DND-41 (cell line): ENCODE results near the gene EAPP.
"Not testable (repeated sequence)": the region's sequence is repeated elsewhere in the genome, so short reads cannot be mapped to it uniquely, and the experiment has no call there.

Experiments used
- ATAC-seq: fragments of 200-7000 bp; cut with Tn5 transposase; 3 replicates; pipeline ENCODE4 v1.9.1; 2021; ENCODE audit warnings: low read depth; ENCODE audit not compliant: insufficient read depth
- DNase-seq: peaks from one replicate; pipeline ENCODE4 v3.0.0-alpha.2; 2020
- H2AFZ ChIP-seq: 2 replicates; pipeline ENCODE4 v1.6.0; 2012; ENCODE audit warnings: low read depth, low read length
- H3K27ac ChIP-seq: 2 replicates; pipeline ENCODE4 v1.5.1; 2012; ENCODE audit warnings: low read length, inconsistent platforms
- H3K27me3 ChIP-seq: fragments of 200-600 bp; sonication (generic); 2 replicates; pipeline ENCODE4 v1.6.0; 2012; ENCODE audit warnings: low read length, mild to moderate bottlenecking, inconsistent platforms; ENCODE audit not compliant: insufficient read depth, poor library complexity
- H3K36me3 ChIP-seq: 2 replicates; pipeline ENCODE4 v1.5.1; 2012; ENCODE audit warnings: low read length, inconsistent platforms; ENCODE audit not compliant: insufficient read depth
- H3K4me1 ChIP-seq: 2 replicates; pipeline ENCODE4 v1.5.1; 2012; ENCODE audit warnings: mild to moderate bottlenecking, low read length; ENCODE audit not compliant: insufficient read depth
- H3K4me2 ChIP-seq: 2 replicates; pipeline ENCODE4 v1.6.0; 2012; ENCODE audit warnings: mild to moderate bottlenecking, moderate library complexity, low read length, inconsistent platforms; ENCODE audit not compliant: insufficient read depth
- H3K4me3 ChIP-seq, 2 experiments: fragments of 200-600 bp in 1 of 2; shearing (Covaris generic) in 1 of 2; 2 replicates each; pipeline ENCODE4 v1.5.1; 2012 to 2016; ENCODE audit warnings: inconsistent platforms in 2 of 2, low read length in 2 of 2, mild to moderate bottlenecking in 2 of 2, low read depth in 1 of 2, moderate library complexity in 1 of 2
- H3K79me2 ChIP-seq: 2 replicates; pipeline ENCODE4 v1.6.0; 2012; ENCODE audit warnings: low read length, inconsistent platforms; ENCODE audit not compliant: insufficient read depth
- H3K9ac ChIP-seq: 2 replicates; pipeline ENCODE4 v1.6.0; 2012; ENCODE audit warnings: low read depth, mild to moderate bottlenecking, inconsistent platforms, low read length, moderate library complexity
- H3K9me3 ChIP-seq: 2 replicates; pipeline ENCODE4 v1.5.1; 2012; ENCODE audit warnings: low read length, moderate library complexity, mild to moderate bottlenecking, inconsistent platforms; ENCODE audit not compliant: insufficient read depth, severe bottlenecking
- H4K20me1 ChIP-seq: 2 replicates; pipeline ENCODE4 v1.6.0; 2012; ENCODE audit warnings: low read length; ENCODE audit not compliant: insufficient read depth
- CTCF ChIP-seq: IDR thresholded peaks from 2 replicates; pipeline ENCODE4 v1.5.1; 2012; ENCODE audit warnings: borderline replicate concordance, low read length, moderate library complexity, mild to moderate bottlenecking; ENCODE audit not compliant: poor library complexity, severe bottlenecking; ENCODE audit errors: extremely low read depth
- EZH2 ChIP-seq: IDR thresholded peaks from 3 replicates; pipeline ENCODE4 v1.6.1; 2012; ENCODE audit warnings: borderline replicate concordance, low read depth, mild to moderate bottlenecking, moderate library complexity, low read length, inconsistent platforms; ENCODE audit not compliant: severe bottlenecking

The EAPP gene

GRCh38 chr14:34536951-34537676, 2.4 kb downstream of the EAPP start:
- Histone ChIP-seq H3K4me1 (peaks cover 30% of the 10 kb centered on the region), H4K20me1 (peaks cover 4% of the 10 kb centered on the region; the same call in 1 of the 2 replicates), H3K27ac (no peak overlapping the region), H3K36me3 (peaks cover 46% of the 10 kb centered on the region), H3K4me2 (peak overlapping the region; percentile 80; the same call in 1 of the 2 replicates), H3K9me3 (no peaks in the 10 kb centered on the region), H3K9ac (0 out of 2 replicates have a peak overlapping the region, but pooled peaks have one; percentile 77), H3K79me2 (peaks cover 41% of the 10 kb centered on the region), H3K27me3 (no peaks in the 10 kb centered on the region), H3K4me3 (peak overlapping the region in 1 of 2 experiments; percentile 1; a peak in 1 of 4 replicates), H2AFZ (no peak overlapping the region)
- TF ChIP-seq CTCF (no peak), EZH2 (no peak)
- no peak for DNase-seq
- no peak for ATAC-seq

GRCh38 chr14:34527591-34527990, 11.9 kb downstream of the EAPP start:
- Histone ChIP-seq H4K20me1 (no peaks in the 10 kb centered on the region), H3K36me3 (peaks cover 83% of the 10 kb centered on the region), H3K27me3 (no peaks in the 10 kb centered on the region), H3K4me2 (no peak overlapping the region), H3K9ac (no peak overlapping the region), H3K9me3 (no peaks in the 10 kb centered on the region), H3K79me2 (no peaks in the 10 kb centered on the region), H3K27ac (no peak overlapping the region), H3K4me3 (no peak overlapping the region), H2AFZ (no peak overlapping the region), H3K4me1 (no peaks in the 10 kb centered on the region)
- ATAC-seq = no peak
- TF ChIP-seq CTCF (no peak), EZH2 (no peak)
- no peak for DNase-seq

- not testable (repeated sequence) for H2AFZ ChIP-seq, H3K27ac ChIP-seq, H3K79me2 ChIP-seq, H3K9me3 ChIP-seq, ATAC-seq, H3K4me3 ChIP-seq, H4K20me1 ChIP-seq, H3K27me3 ChIP-seq, H3K4me2 ChIP-seq, H3K4me1 ChIP-seq, H3K9ac ChIP-seq, DNase-seq
- H3K36me3 ChIP-seq = peaks cover 88% of the 10 kb centered on the region
Observed at GRCh38 chr14:34524216-34524615, 15.3 kb downstream of the EAPP start.

DNA sequence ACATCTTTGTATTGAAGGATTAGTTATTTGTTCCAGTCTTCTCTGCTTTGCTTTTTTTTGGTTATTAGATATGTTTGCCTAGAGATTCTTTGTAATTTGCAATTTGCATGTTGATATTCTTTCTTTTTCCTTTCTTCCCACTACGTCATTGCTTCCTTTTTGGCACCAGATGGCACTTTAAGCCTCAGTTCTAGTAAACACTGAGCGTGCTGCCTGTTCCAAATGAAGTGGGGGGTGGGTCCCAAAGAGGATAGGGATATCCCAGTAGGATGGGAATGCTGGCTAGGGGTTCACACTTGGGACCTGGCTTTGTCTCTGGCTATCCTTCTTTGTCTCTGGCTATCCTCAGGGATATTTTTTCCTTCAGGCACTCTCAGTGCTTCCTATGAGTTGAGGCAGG, 17.0 kb downstream of the EAPP start:
- TF ChIP-seq CTCF (no peak), EZH2 (no peak)

DNA sequence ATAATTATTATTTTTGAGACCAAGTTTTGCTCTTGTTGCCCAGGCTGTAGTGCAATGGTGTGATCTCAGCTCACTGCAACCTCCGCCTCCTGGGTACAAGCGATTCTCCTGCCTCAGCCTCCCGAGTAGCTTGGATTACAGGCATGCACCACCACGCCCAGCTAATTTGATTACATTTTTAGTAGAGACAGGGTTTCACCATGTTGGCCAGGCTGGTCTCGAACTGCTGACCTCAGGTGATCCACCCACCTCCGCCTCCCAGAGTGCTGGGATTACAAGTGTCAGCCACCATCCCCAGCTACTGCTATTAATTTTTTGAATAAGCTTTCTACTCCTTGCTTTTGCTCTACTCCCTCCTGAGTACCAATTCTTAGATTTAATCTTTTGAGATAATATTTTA, 18.4 kb downstream of the EAPP start:
- not testable (repeated sequence) for DNase-seq

More for the DNA sequence above, 17.0 kb downstream of the EAPP start:
- H3K4me1 ChIP-seq = no peaks in the 10 kb centered on the region
- no peaks in the 10 kb centered on the region for H3K9me3 ChIP-seq
- peaks cover 90% of the 10 kb centered on the region for H3K36me3 ChIP-seq
- no peak overlapping the region for H3K4me3 ChIP-seq
- no peak overlapping the region for H3K4me2 ChIP-seq
- no peaks in the 10 kb centered on the region for H3K79me2 ChIP-seq
- H2AFZ ChIP-seq = no peak overlapping the region
- no peak overlapping the region for H3K9ac ChIP-seq
- H3K27ac ChIP-seq = no peak overlapping the region
- ATAC-seq (no peak), DNase-seq (no peak)
- no peaks in the 10 kb centered on the region for H3K27me3 ChIP-seq
- no peaks in the 10 kb centered on the region for H4K20me1 ChIP-seq

More for the DNA sequence above, 18.4 kb downstream of the EAPP start:
- ATAC-seq, H3K27me3 ChIP-seq, H3K79me2 ChIP-seq, H3K9me3 ChIP-seq, H4K20me1 ChIP-seq, H2AFZ ChIP-seq, H3K4me1 ChIP-seq, H3K4me3 ChIP-seq, H3K9ac ChIP-seq, H3K4me2 ChIP-seq, H3K27ac ChIP-seq: not testable (repeated sequence)
- peaks cover 83% of the 10 kb centered on the region for H3K36me3 ChIP-seq
